Lung (tissue), 12 donors: Measurements from ENCODE around the gene MYBL2. TPM values are rescaled to one million over a fixed set of nuclear protein-coding genes. Genes with fewer than 3 reads are reported as not detected.

Experiments
- ATAC-seq: fragments of 200-7000 bp; cut with Tn5 transposase; one replicate; pipeline ENCODE4 v1.9.1; 2020; ENCODE audit warnings: moderate number of reproducible peaks; ENCODE audit not compliant: insufficient read depth, low FRiP score
- DNase-seq, 3 donors: peaks; one replicate each; pipeline ENCODE4 v3.0.0-alpha.2; 2013 to 2017
- H3K27ac ChIP-seq, 2 donors: one replicate each; pipeline ENCODE4 v1.5.1; 2013; ENCODE audit warnings: mild to moderate bottlenecking in 2 of 2, moderate library complexity in 2 of 2, control low read depth in 1 of 2, inconsistent platforms in 1 of 2, low read depth in 1 of 2, low read length in 1 of 2
- H3K27me3 ChIP-seq, 3 donors: one replicate each; pipeline ENCODE4 v1.5.1; 2013; ENCODE audit warnings: low read length in 2 of 3; ENCODE audit not compliant: control insufficient read depth in 3 of 3, insufficient read depth in 3 of 3
- H3K36me3 ChIP-seq, 4 donors: one replicate each; pipeline ENCODE4 v1.5.1; 2013; ENCODE audit warnings: low read length in 4 of 4, mild to moderate bottlenecking in 1 of 4, moderate library complexity in 1 of 4; ENCODE audit not compliant: control insufficient read depth in 4 of 4, insufficient read depth in 4 of 4
- H3K4me1 ChIP-seq, 5 donors: one replicate each; pipeline ENCODE4 v1.5.1; 2013; ENCODE audit warnings: low read length in 5 of 5, mild to moderate bottlenecking in 2 of 5, moderate library complexity in 1 of 5; ENCODE audit not compliant: control insufficient read depth in 5 of 5, insufficient read depth in 5 of 5
- H3K4me3 ChIP-seq: one replicate; pipeline ENCODE4 v1.5.1; 2013; ENCODE audit warnings: mild to moderate bottlenecking, control low read depth, moderate library complexity
- H3K9ac ChIP-seq, 2 donors: one replicate each; pipeline ENCODE4 v1.5.1; 2013; ENCODE audit warnings: low read length in 2 of 2, control low read depth in 1 of 2; ENCODE audit not compliant: insufficient read depth in 1 of 2
- H3K9me3 ChIP-seq, 4 donors: one replicate each; pipeline ENCODE4 v1.5.1; 2013; ENCODE audit warnings: low read length in 3 of 4, mild to moderate bottlenecking in 1 of 4, moderate library complexity in 1 of 4; ENCODE audit not compliant: control insufficient read depth in 4 of 4, insufficient read depth in 3 of 4
- CTCF ChIP-seq: IDR thresholded peaks from 2 replicates; pipeline ENCODE4 v1.5.1; 2012; ENCODE audit warnings: mild to moderate bottlenecking; ENCODE audit errors: control extremely low read depth, extremely low read depth
- WGBS, 2 donors: extraction: QIAGEN DNeasy Blood & Tissue Kit; methylation state at CpG; one replicate each; pipeline ENCODE4 v1.1.7; 2013; 5-methylcytosine and 5-hydroxymethylcytosine counted together
- polyA plus RNA-seq, 2 donors: library from polyadenylated mRNA; stranded (reverse); fragments of 200-250 nt; gene quantifications; one replicate each; pipeline ENCODE4 v1.2.1, GENCODE V29; 2013
- total RNA-seq, 2 donors: library from RNA; depleted of rRNA in 1 of 2; stranded (reverse); fragments of >200 nt in 1 of 2; gene quantifications; one replicate each; pipeline ENCODE4 v1.2.1, GENCODE V29; 2014 to 2021
- donor health status: control.
- donor health status: control.
- donor health status: Bipolar disorder and iron deficiency.
- donor health status: healthy.
- donor health status: DM: yes; HTN: yes; CAD: no.

MYBL2 gene
- total and polyA plus RNA-seq, 4 donors, result 2.1 to 4.7 (median 3.3) TPM

GRCh38 chr20:43655937-43656336 is 11.0 kb upstream of the MYBL2 start:
- ATAC-seq (no peak), DNase-seq (no peak)
- no peak overlapping the region for H3K4me3 ChIP-seq
- peaks cover 0 to 6% (median 0%) of the 10 kb centered on the region in 5 donors for H3K4me1 ChIP-seq
- TF ChIP-seq CTCF, result no peak
- H3K9me3 ChIP-seq, result no peaks in the 10 kb centered on the region
- no peaks in the 10 kb centered on the region for H3K36me3 ChIP-seq
- H3K27ac ChIP-seq, result no peak overlapping the region
- 82 to 86% methylated on average over 3 of the region's 3 CpGs for WGBS, 2 donors
- H3K27me3 ChIP-seq, result no peaks in the 10 kb centered on the region
- no peak overlapping the region for H3K9ac ChIP-seq

GRCh38 chr20:43658069-43658722 is 8.7 kb upstream of the MYBL2 start:
- no peak for ATAC-seq
- H3K27me3 ChIP-seq, result no peaks in the 10 kb centered on the region
- H3K9ac ChIP-seq, result peak overlapping the region in 1 of 2 donors; percentile 92
- peaks cover 0 to 6% (median 0%) of the 10 kb centered on the region in 5 donors for H3K4me1 ChIP-seq
- no peaks in the 10 kb centered on the region for H3K9me3 ChIP-seq
- H3K27ac ChIP-seq, result no peak overlapping the region
- 79 to 82% methylated on average over 11 of the region's 11 CpGs for WGBS, 2 donors
- no peak for TF ChIP-seq CTCF
- no peaks in the 10 kb centered on the region for H3K36me3 ChIP-seq
- no peak for DNase-seq
- H3K4me3 ChIP-seq, result peak overlapping the region; percentile 48

GRCh38 chr20:43658723-43659419 is 8.0 kb upstream of the MYBL2 start:
- Histone ChIP-seq H3K36me3 (no peaks in the 10 kb centered on the region), H3K4me3 (no peak overlapping the region), H3K9ac (no peak overlapping the region), H3K27ac (no peak overlapping the region), H3K27me3 (no peaks in the 10 kb centered on the region), H3K4me1 (peaks cover 0 to 6% (median 0%) of the 10 kb centered on the region in 5 donors), H3K9me3 (no peaks in the 10 kb centered on the region)
- DNase-seq, result no peak
- no peak for ATAC-seq
- TF ChIP-seq CTCF, result no peak
- 87 to 89% methylated on average over 6 of the region's 6 CpGs for WGBS, 2 donors
